22Rv1 (cell line): Measurements from ENCODE around the gene LEO1.

ENCODE experiments used
- ZFX ChIP-seq: fragments of 450-650 bp; IDR thresholded peaks from 2 replicates; pipeline ENCODE4 v1.6.1; 2017; ENCODE audit warnings: antibody characterized with exemption, borderline replicate concordance
- TF ChIP-seq, protein P1 (sequence below): fragments of 450-650 bp; IDR thresholded peaks from 2 replicates; pipeline ENCODE4 v1.5.1; 2017; ENCODE audit warnings: mild to moderate bottlenecking

DNA sequence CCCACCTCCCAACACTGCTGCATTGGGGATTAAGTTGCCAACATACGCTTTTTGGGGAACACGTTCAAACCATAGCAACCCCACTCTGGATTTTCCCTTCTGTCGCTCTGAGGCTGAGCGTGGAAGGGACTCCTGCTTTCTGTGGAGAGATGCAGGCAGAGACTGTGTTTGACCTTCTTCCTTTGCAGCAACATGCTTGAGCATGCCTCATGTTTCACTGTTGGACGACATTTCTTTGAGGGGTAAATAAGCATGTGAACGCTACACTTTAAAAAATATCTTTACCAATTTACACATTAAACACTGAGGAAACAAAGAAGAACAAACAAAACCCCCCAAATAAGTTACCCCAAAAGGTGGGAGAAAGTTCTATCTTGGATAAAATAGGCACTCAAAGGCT, 33.2 kb upstream of the LEO1 start:
- TF ChIP-seq, protein P1, sequence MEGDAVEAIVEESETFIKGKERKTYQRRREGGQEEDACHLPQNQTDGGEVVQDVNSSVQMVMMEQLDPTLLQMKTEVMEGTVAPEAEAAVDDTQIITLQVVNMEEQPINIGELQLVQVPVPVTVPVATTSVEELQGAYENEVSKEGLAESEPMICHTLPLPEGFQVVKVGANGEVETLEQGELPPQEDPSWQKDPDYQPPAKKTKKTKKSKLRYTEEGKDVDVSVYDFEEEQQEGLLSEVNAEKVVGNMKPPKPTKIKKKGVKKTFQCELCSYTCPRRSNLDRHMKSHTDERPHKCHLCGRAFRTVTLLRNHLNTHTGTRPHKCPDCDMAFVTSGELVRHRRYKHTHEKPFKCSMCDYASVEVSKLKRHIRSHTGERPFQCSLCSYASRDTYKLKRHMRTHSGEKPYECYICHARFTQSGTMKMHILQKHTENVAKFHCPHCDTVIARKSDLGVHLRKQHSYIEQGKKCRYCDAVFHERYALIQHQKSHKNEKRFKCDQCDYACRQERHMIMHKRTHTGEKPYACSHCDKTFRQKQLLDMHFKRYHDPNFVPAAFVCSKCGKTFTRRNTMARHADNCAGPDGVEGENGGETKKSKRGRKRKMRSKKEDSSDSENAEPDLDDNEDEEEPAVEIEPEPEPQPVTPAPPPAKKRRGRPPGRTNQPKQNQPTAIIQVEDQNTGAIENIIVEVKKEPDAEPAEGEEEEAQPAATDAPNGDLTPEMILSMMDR = no peak
- TF ChIP-seq ZFX = no peak
